Gastrocnemius medialis (tissue), 4 donors: ENCODE results near the gene PPFIA1. TPM values are rescaled to one million over a fixed set of nuclear protein-coding genes. Genes with fewer than 3 reads are reported as not detected.

ENCODE experiments used
- ATAC-seq, 2 donors: fragments of 150-250 bp; one replicate each; pipeline ENCODE4 v1.9.1; 2016
- DNase-seq, 2 donors: peaks; one replicate each; pipeline ENCODE4 v3.0.0-alpha.2; 2019
- H3K27ac ChIP-seq, 4 donors: fragments of 200-600 bp; sonication (generic); 1 replicate in 1 of 4; 2 replicates in 3 of 4; pipeline ENCODE4 v1.5.1; 2016 to 2018; ENCODE audit warnings: mild to moderate bottlenecking in 2 of 4, moderate library complexity in 1 of 4
- H3K27me3 ChIP-seq, 3 donors: fragments of 200-600 bp; sonication (generic) in 2 of 3; 1 replicate in 1 of 3; 2 replicates in 2 of 3; pipeline versions ENCODE4 v1.5.1 to v1.6.0; 2016 to 2019; ENCODE audit warnings: mild to moderate bottlenecking in 1 of 3, moderate library complexity in 1 of 3
- H3K36me3 ChIP-seq, 2 donors: fragments of 200-600 bp; sonication (generic) in 1 of 2; one replicate each; pipeline ENCODE4 v1.5.1; 2017 to 2018
- H3K4me1 ChIP-seq, 2 donors: fragments of 200-600 bp; sonication (generic) in 1 of 2; one replicate each; pipeline ENCODE4 v1.5.1; 2016 to 2017; ENCODE audit warnings: mild to moderate bottlenecking in 2 of 2
- H3K4me3 ChIP-seq, 4 donors: fragments of 200-600 bp; sonication (generic) in 3 of 4; 1 replicate in 1 of 4; 2 replicates in 3 of 4; pipeline ENCODE4 v1.5.1; 2016 to 2019; ENCODE audit warnings: mild to moderate bottlenecking in 2 of 4
- H3K9me3 ChIP-seq, 3 donors: fragments of 200-600 bp; sonication (generic) in 2 of 3; 1 replicate in 1 of 3; 2 replicates in 2 of 3; pipeline ENCODE4 v1.5.1; 2016 to 2019
- CTCF ChIP-seq, 5 experiments: fragments of 450-650 bp in 3 of 5; fragments of 200-600 bp in 2 of 5; sonication (generic) in 2 of 5; IDR thresholded peaks in 4 of 5; conservative IDR thresholded peaks in 1 of 5; 1 replicate in 4 of 5; 2 replicates in 1 of 5; pipeline ENCODE4 v1.5.1; 2016 to 2019; ENCODE audit warnings: antibody characterized with exemption in 5 of 5, mild to moderate bottlenecking in 3 of 5, moderate library complexity in 3 of 5
- POLR2A ChIP-seq, 2 donors: fragments of 450-650 bp; IDR thresholded peaks; one replicate each; pipeline ENCODE4 v1.6.1; 2017; ENCODE audit warnings: antibody characterized with exemption in 2 of 2, mild to moderate bottlenecking in 2 of 2, moderate library complexity in 2 of 2
- in situ Hi-C, 4 donors: fragments of 200-750 bp; cut with MboI; loops; one replicate each; pipeline versions ENCODE4 v1.15.0 to v1.8.0; 2017; ENCODE audit warnings: low sequenced_read_pairs in 4 of 4
- intact Hi-C: fragments of 100-400 bp; cut with DNase I; formaldehyde crosslinking; loops from one replicate; pipeline ENCODE4 v1.15.1; 2023; ENCODE audit warnings: low total_unique reads
- total RNA-seq, 4 donors: library from RNA; depleted of rRNA; stranded (reverse); fragments of >200 nt; gene quantifications; one replicate each; pipeline versions ENCODE4 v1.1.0 to v1.2.3, GENCODE V29; 2016

PPFIA1 gene
- total RNA-seq, 4 donors from 2014 or later: 36.3 to 90.6 (median 46.0) TPM

- intact Hi-C loops (no loop called here), in situ Hi-C loops (no loop called here)
- TF ChIP-seq CTCF (IDR thresholded peaks at IDR 0.05 in 4 of 5, conservative IDR thresholded peaks at IDR 0.05 in 1 of 5): no peak
- no peak for TF ChIP-seq POLR2A (IDR thresholded peaks at IDR 0.05)
- DNase-seq (no peak), ATAC-seq (no peak)
- no peak overlapping the region for H3K27ac ChIP-seq
- no peaks in the 10 kb centered on the region for H3K9me3 ChIP-seq
- H3K27me3 ChIP-seq: no peaks in the 10 kb centered on the region
- peaks cover 4 to 12% of the 10 kb centered on the region in 2 donors for H3K4me1 ChIP-seq
- H3K36me3 ChIP-seq: no peaks in the 10 kb centered on the region
- H3K4me3 ChIP-seq: no peak overlapping the region
Observed at GRCh38 chr11:70233034-70233433, 37.5 kb upstream of the PPFIA1 start.

- ATAC-seq: no peak
- Histone ChIP-seq H3K4me3 (no peak overlapping the region), H3K27me3 (no peaks in the 10 kb centered on the region), H3K9me3 (no peaks in the 10 kb centered on the region), H3K4me1 (peaks cover 4 to 12% of the 10 kb centered on the region in 2 donors), H3K36me3 (no peaks in the 10 kb centered on the region), H3K27ac (no peak overlapping the region)
- intact Hi-C loops (no loop called here), in situ Hi-C loops (no loop called here)
- no peak for DNase-seq
- TF ChIP-seq CTCF (IDR thresholded peaks at IDR 0.05 in 4 of 5, conservative IDR thresholded peaks at IDR 0.05 in 1 of 5) (no peak), POLR2A (IDR thresholded peaks at IDR 0.05) (no peak)
Observed at GRCh38 chr11:70233511-70233934, 37.0 kb upstream of the PPFIA1 start.

DNA sequence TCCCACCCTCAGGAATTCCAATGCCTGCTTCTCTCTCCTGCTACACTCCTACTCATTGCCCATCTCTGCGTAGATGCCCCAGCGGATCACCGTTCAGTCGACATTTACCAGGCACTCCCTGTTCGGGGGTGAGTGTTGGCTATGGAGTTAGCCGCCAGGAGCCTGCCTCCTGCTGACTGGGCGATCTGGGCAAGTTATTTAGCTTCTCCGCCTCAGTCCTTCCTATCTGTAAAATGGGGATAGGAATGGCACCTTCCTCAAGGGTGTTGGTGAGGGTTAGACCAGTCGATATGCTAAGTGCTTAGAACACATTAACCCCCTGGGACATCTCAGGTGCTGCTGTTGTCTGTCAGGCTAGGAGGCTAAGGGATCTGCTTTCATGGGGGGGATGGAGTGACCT, 36.5 kb upstream of the PPFIA1 start:
- no peaks in the 10 kb centered on the region for H3K27me3 ChIP-seq
- H3K27ac ChIP-seq: no peak overlapping the region
- H3K4me1 ChIP-seq: peaks cover 4 to 12% of the 10 kb centered on the region in 2 donors
- H3K9me3 ChIP-seq: no peaks in the 10 kb centered on the region
- no peak for ATAC-seq
- no peak for TF ChIP-seq CTCF (IDR thresholded peaks at IDR 0.05 in 4 of 5, conservative IDR thresholded peaks at IDR 0.05 in 1 of 5)
- TF ChIP-seq POLR2A (IDR thresholded peaks at IDR 0.05): no peak
- intact Hi-C loops: no loop called here
- DNase-seq: no peak
- in situ Hi-C loops: no loop called here
- H3K36me3 ChIP-seq: no peaks in the 10 kb centered on the region
- no peak overlapping the region for H3K4me3 ChIP-seq

DNA sequence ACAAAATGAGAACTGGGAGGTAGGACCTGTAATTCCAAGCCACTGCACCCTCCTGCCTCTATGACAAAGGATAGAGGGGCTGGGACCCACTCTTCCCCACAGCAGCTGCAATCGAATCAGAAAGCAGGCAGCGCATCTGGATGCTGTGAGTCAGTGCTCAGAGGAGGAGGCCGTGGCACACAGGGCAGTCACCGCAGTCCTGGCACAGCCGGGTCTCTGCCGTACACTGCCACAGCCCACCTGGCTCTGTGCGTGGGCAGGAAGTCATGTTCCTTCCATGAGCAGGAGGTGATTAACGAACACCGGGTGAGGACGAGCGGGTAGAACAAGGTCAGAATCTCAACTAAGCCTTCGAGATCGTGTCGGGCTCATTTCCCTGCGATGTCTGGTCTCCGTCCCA, 30.2 kb upstream of the PPFIA1 start:
- no peak for TF ChIP-seq POLR2A (IDR thresholded peaks at IDR 0.05)
- TF ChIP-seq CTCF (IDR thresholded peaks at IDR 0.05 in 4 of 5, conservative IDR thresholded peaks at IDR 0.05 in 1 of 5): no peak
- H3K36me3 ChIP-seq: no peaks in the 10 kb centered on the region
- H3K27ac ChIP-seq: no peak overlapping the region
- no peaks in the 10 kb centered on the region for H3K27me3 ChIP-seq
- in situ Hi-C loops (no loop called here), intact Hi-C loops (no loop called here)
- H3K4me3 ChIP-seq: no peak overlapping the region
- no peak for ATAC-seq
- no peaks in the 10 kb centered on the region for H3K9me3 ChIP-seq
- no peak for DNase-seq
- H3K4me1 ChIP-seq: no peaks in the 10 kb centered on the region

GRCh38 chr11:70241709-70242108, 28.8 kb upstream of the PPFIA1 start:
- DNase-seq (no peak), ATAC-seq (no peak)
- Histone ChIP-seq H3K36me3 (no peaks in the 10 kb centered on the region), H3K9me3 (no peaks in the 10 kb centered on the region), H3K27ac (no peak overlapping the region), H3K27me3 (no peaks in the 10 kb centered on the region), H3K4me1 (no peaks in the 10 kb centered on the region), H3K4me3 (no peak overlapping the region)
- in situ Hi-C loops (no loop called here), intact Hi-C loops (no loop called here)
- TF ChIP-seq CTCF (IDR thresholded peaks at IDR 0.05 in 4 of 5, conservative IDR thresholded peaks at IDR 0.05 in 1 of 5) (no peak), POLR2A (IDR thresholded peaks at IDR 0.05) (no peak)
